Fibroblast of skin of right biceps (primary cell): ENCODE results near the gene SPTBN1.

ENCODE experiments used
- DNase-seq: peaks from one replicate; pipeline ENCODE4 v3.0.0-alpha.2; 2013

Gene SPTBN1

GRCh38 chr2:54638103-54638502 is 182.0 kb downstream of the SPTBN1 start:
- no peak for DNase-seq

GRCh38 chr2:54638774-54639187 is 182.7 kb downstream of the SPTBN1 start:
- DNase-seq: peak; percentile 48

GRCh38 chr2:54639609-54640008 is 183.5 kb downstream of the SPTBN1 start:
- DNase-seq: peak; percentile 37

GRCh38 chr2:54640834-54641540 is 184.9 kb downstream of the SPTBN1 start:
- no peak for DNase-seq

GRCh38 chr2:54641988-54642387 is 185.9 kb downstream of the SPTBN1 start:
- DNase-seq: no peak

- DNase-seq: no peak
Measured at GRCh38 chr2:54642677-54643430, 186.7 kb downstream of the SPTBN1 start.

GRCh38 chr2:54644236-54644635 is 188.1 kb downstream of the SPTBN1 start:
- DNase-seq: no peak

- DNase-seq: no peak
Measured at GRCh38 chr2:54646170-54646927, 190.2 kb downstream of the SPTBN1 start.

- no peak for DNase-seq
Measured at GRCh38 chr2:54648256-54648655, 192.1 kb downstream of the SPTBN1 start.

GRCh38 chr2:54649191-54649590 is 193.1 kb downstream of the SPTBN1 start:
- DNase-seq: no peak

GRCh38 chr2:54649633-54650032 is 193.5 kb downstream of the SPTBN1 start:
- no peak for DNase-seq

- no peak for DNase-seq
Measured at GRCh38 chr2:54650612-54651011, 194.5 kb downstream of the SPTBN1 start.

GRCh38 chr2:54651291-54651690 is 195.2 kb downstream of the SPTBN1 start:
- DNase-seq: no peak

GRCh38 chr2:54652540-54652939 is 196.4 kb downstream of the SPTBN1 start:
- peak; percentile 44 for DNase-seq

GRCh38 chr2:54653572-54654204 is 197.6 kb downstream of the SPTBN1 start:
- no peak for DNase-seq

GRCh38 chr2:54655046-54655809 is 199.1 kb downstream of the SPTBN1 start:
- DNase-seq: no peak

- no peak for DNase-seq
Measured at GRCh38 chr2:54656863-54657262, 200.7 kb downstream of the SPTBN1 start.

- no peak for DNase-seq
Measured at GRCh38 chr2:54657664-54658083, 201.5 kb downstream of the SPTBN1 start.

- DNase-seq: peak; percentile 75
Measured at GRCh38 chr2:54658564-54659071, 202.5 kb downstream of the SPTBN1 start.

- DNase-seq: no peak
Measured at GRCh38 chr2:54659527-54659926, 203.4 kb downstream of the SPTBN1 start.

GRCh38 chr2:54660752-54661151 is 204.6 kb downstream of the SPTBN1 start:
- no peak for DNase-seq

GRCh38 chr2:54663424-54664030 is 207.4 kb downstream of the SPTBN1 start:
- no peak for DNase-seq
